K562 (cell line): ENCODE results near the gene STK24. TPM values are rescaled to one million over a fixed set of nuclear protein-coding genes. Genes with fewer than 3 reads are reported as not detected.

Experiments
- ATAC-seq: fragments of 200-7000 bp; cut with Tn5 transposase; 3 replicates; pipeline ENCODE4 v1.9.1; 2020; ENCODE audit warnings: moderate library complexity
- BruUV-seq: library from RNA; stranded (reverse); fragments of 400-500 nt; replicated peaks from 2 replicates; lab custom pipeline; 2021; lab: Mats Ljungman, UMichigan
- CTCF ChIA-PET: fragments of 300-600 bp; formaldehyde crosslinking; extraction: SDS; loops from one replicate; lab custom pipeline; 2021; ENCODE audit warnings: low intra/inter-chr PET ratio; lab: Yijun Ruan, JAX
- POLR2A ChIA-PET: fragments of 300-600, 350-650 bp; sonication (Branson Sonifier 250); formaldehyde crosslinking; extraction: SDS; loops from one replicate; lab custom pipeline; 2021; ENCODE audit warnings: antibody characterized with exemption, inconsistent platforms; lab: Yijun Ruan, JAX
- DNase-seq, 4 experiments: peaks; one replicate each; pipeline versions ENCODE4 v3.0.0 to v3.0.0-alpha.2; 2011 to 2018; ENCODE audit warnings: low spot score in 3 of 4, mixed read lengths in 3 of 4; ENCODE audit errors: extremely low read depth in 1 of 4
- FAIRE-seq: peaks from 2 replicates; lab custom pipeline; 2011; peaks lifted over from hg19 to GRCh38; lab: Jason Lieb, UNC
- H2AFZ ChIP-seq: 2 replicates; pipeline ENCODE4 v1.6.0; 2011; ENCODE audit warnings: low read depth, low read length, control low read depth, inconsistent platforms
- H3K27ac ChIP-seq: fragments of 200-600 bp; 3 replicates; pipeline ENCODE4 v1.8.0; 2011; ENCODE audit warnings: low read depth, mild to moderate bottlenecking, control low read depth, inconsistent platforms, low read length, moderate library complexity, mixed read lengths; ENCODE audit errors: extremely low read depth
- H3K27me3 ChIP-seq, 2 experiments: fragments of 300-600 bp in 1 of 2; 2 replicates in 1 of 2; 3 replicates in 1 of 2; pipeline versions ENCODE4 v1.6.0 to v1.8.0; 2011; ENCODE audit warnings: inconsistent platforms in 2 of 2, low read length in 2 of 2, mild to moderate bottlenecking in 1 of 2, mixed read lengths in 1 of 2, moderate library complexity in 1 of 2; ENCODE audit not compliant: control insufficient read depth in 2 of 2, insufficient read depth in 2 of 2
- H3K36me3 ChIP-seq: fragments of 300-600 bp; 3 replicates; pipeline ENCODE4 v1.8.0; 2011; ENCODE audit warnings: mild to moderate bottlenecking, low read length, inconsistent platforms; ENCODE audit not compliant: control insufficient read depth, insufficient read depth
- H3K4me1 ChIP-seq, 2 experiments: fragments of 200-600 bp in 1 of 2; replicated peaks in 1 of 2; 2 replicates in 1 of 2; 3 replicates in 1 of 2; pipeline versions ENCODE4 v1.5.1 to v1.8.0; 2011; ENCODE audit warnings: inconsistent platforms in 2 of 2, low read length in 2 of 2, mild to moderate bottlenecking in 1 of 2, mixed read lengths in 1 of 2, moderate library complexity in 1 of 2; ENCODE audit not compliant: control insufficient read depth in 2 of 2, insufficient read depth in 2 of 2
- H3K4me2 ChIP-seq: 2 replicates; pipeline ENCODE4 v1.6.1; 2011; ENCODE audit warnings: low read length, control low read depth, inconsistent platforms, mixed read lengths; ENCODE audit not compliant: insufficient read depth
- H3K4me3 ChIP-seq: fragments of 200-600 bp; sonication (generic), shearing (Covaris generic); 2 replicates; pipeline ENCODE4 v1.5.1; 2016; ENCODE audit warnings: control low read depth, inconsistent platforms
- H3K79me2 ChIP-seq: fragments of 200-600 bp; 3 replicates; pipeline ENCODE4 v1.8.0; 2011; ENCODE audit warnings: low read length, inconsistent platforms; ENCODE audit not compliant: control insufficient read depth, insufficient read depth
- H3K9ac ChIP-seq, 2 experiments: 2 replicates each; pipeline versions ENCODE4 v1.6.0 to v1.6.1; 2011; ENCODE audit warnings: low read depth in 2 of 2, low read length in 2 of 2, control low read depth in 1 of 2, inconsistent platforms in 1 of 2, mild to moderate bottlenecking in 1 of 2, mixed read lengths in 1 of 2; ENCODE audit not compliant: insufficient read depth in 1 of 2
- H3K9me1 ChIP-seq: one replicate; pipeline ENCODE4 v1.6.0; 2011; ENCODE audit warnings: inconsistent platforms, mild to moderate bottlenecking, low read length, moderate library complexity; ENCODE audit not compliant: control insufficient read depth, insufficient read depth
- H3K9me3 ChIP-seq: replicated peaks from 2 replicates; pipeline ENCODE4 v1.5.1; 2011; ENCODE audit warnings: low read depth, low read length, inconsistent platforms; ENCODE audit not compliant: control insufficient read depth, insufficient read depth
- H4K20me1 ChIP-seq: replicated peaks from 2 replicates; pipeline ENCODE4 v1.6.1; 2011; ENCODE audit warnings: low read length, inconsistent platforms, mixed read lengths; ENCODE audit not compliant: control insufficient read depth, insufficient read depth
- CEBPZ ChIP-seq: fragments of 150-350 bp; IDR thresholded peaks from 2 replicates; pipeline ENCODE4 v1.6.1; 2014; ENCODE audit warnings: low read depth, mild to moderate bottlenecking, low read length, borderline replicate concordance
- ETV1 ChIP-seq: fragments of 450-650 bp; conservative IDR thresholded peaks from 2 replicates; pipeline ENCODE4 v1.6.1; 2016; ENCODE audit warnings: missing genetic modification characterization, control low read depth, low read depth, missing compliant biosample characterization
- KLF16 ChIP-seq: IDR thresholded peaks from 2 replicates; pipeline ENCODE4 v1.6.1; 2016; ENCODE audit warnings: antibody characterized with exemption
- MEIS2 ChIP-seq: fragments of 450-650 bp; IDR thresholded peaks from 2 replicates; pipeline ENCODE4 v1.6.1; 2014; ENCODE audit warnings: mild to moderate bottlenecking; ENCODE audit not compliant: partially characterized antibody
- SRF ChIP-seq, 2 experiments: fragments of 250-450, 450-650 bp in 1 of 2; sonication (Bioruptor Pico) in 1 of 2; sonication (generic) in 1 of 2; formaldehyde crosslinking; IDR thresholded peaks; 2 replicates each; pipeline versions ENCODE4 v1.5.0 to v1.5.1; 2020 to 2022; ENCODE audit warnings: mild to moderate bottlenecking in 1 of 2, missing genetic modification reagents in 1 of 2
- ZNF3 ChIP-seq: fragments of 250-450 bp; sonication (Bioruptor Pico); IDR thresholded peaks from 2 replicates; pipeline ENCODE4 v1.5.0; 2021; ENCODE audit warnings: mild to moderate bottlenecking, moderate library complexity
- WGBS: fragments of 100-300 bp; shearing (Covaris generic); methylation state at CpG from one replicate; pipeline ENCODE4 v1.1.6; 2016; ENCODE audit warnings: low coverage, mixed read lengths; ENCODE audit not compliant: insufficient coverage; ENCODE audit errors: missing lambda C conversion rate; 5-methylcytosine and 5-hydroxymethylcytosine counted together
- in situ Hi-C: fragments of 300-500 bp; cut with MboI; formaldehyde crosslinking; loops from 4 replicates; pipeline ENCODE4 v1.15.0; 2018; ENCODE audit warnings: inconsistent platforms, mixed read lengths
- intact Hi-C: fragments of 100-400 bp; cut with micrococcal nuclease; formaldehyde crosslinking; loops from 2 replicates; pipeline ENCODE4 v1.14.2; 2022
- polyA plus RNA-seq, 8 experiments: library from polyadenylated mRNA; depleted of rRNA in 4 of 8; stranded (reverse) in 5 of 8; unstranded in 3 of 8; fragments of >200 nt; fragmentation: Nextera tagmentation in 2 of 8; fragmentation: Illumina TruSeq in 1 of 8; extraction: Ambion mirVana in 2 of 8; extraction: Trizol in 1 of 8; gene quantifications; 2 replicates each; pipeline versions ENCODE4 v1.2.1 to v1.2.3, GENCODE V29; 2011 to 2014; ENCODE audit warnings: inconsistent platforms in 1 of 8, missing spikeins in 1 of 8
- total RNA-seq, 7 experiments: library from RNA; depleted of rRNA in 6 of 7; stranded (reverse); fragments of >200 nt in 6 of 7; fragmentation: Illumina TruSeq in 2 of 7; extraction: Trizol in 2 of 7; gene quantifications; 2 replicates each; pipeline versions ENCODE4 v1.2.1 to v1.2.3, GENCODE V29; 2011 to 2021; ENCODE audit warnings: low replicate concordance in 1 of 7

Gene STK24
- total and polyA plus RNA-seq, 9 of the 15 experiments (the other 6 are each of a cell fraction or from before 2014, with no cell fraction given), result 3.8 to 78.4 (median 28.2) TPM

GRCh38 chr13:98456413-98456845 is 120.5 kb downstream of the STK24 start:
- H4K20me1 ChIP-seq, result no peaks in the 10 kb centered on the region
- POLR2A ChIA-PET, result no interaction called here
- no peak overlapping the region for H2AFZ ChIP-seq
- H3K9me1 ChIP-seq, result no peaks in the 10 kb centered on the region
- no peak overlapping the region for H3K4me2 ChIP-seq
- DNase-seq (no peak), ATAC-seq (no peak), FAIRE-seq (no peak)
- WGBS, result 80% methylated on average over 5 of the region's 6 CpGs
- no peak for TF ChIP-seq SRF (CRISPR knock-in tag; IDR thresholded peaks at IDR 0.05)
- no peak for TF ChIP-seq KLF16
- no peak for TF ChIP-seq ETV1 (tag)
- no peak for TF ChIP-seq ZNF3 (CRISPR knock-in tag)
- no peak for TF ChIP-seq CEBPZ
- TF ChIP-seq MEIS2, result no peak
- BruUV-seq, result no TSS peak
- in situ Hi-C loops, result no loop called here
- no peak overlapping the region for H3K27ac ChIP-seq
- intact Hi-C loops, result no loop called here
- CTCF ChIA-PET, result no interaction called here
- no peak overlapping the region for H3K9ac ChIP-seq
- no peak overlapping the region for H3K4me3 ChIP-seq
- H3K9me3 ChIP-seq, result no peaks in the 10 kb centered on the region
- no peaks in the 10 kb centered on the region for H3K79me2 ChIP-seq
- no peaks in the 10 kb centered on the region for H3K4me1 ChIP-seq
- peaks cover 44% of the 10 kb centered on the region; the same call in 2 of the 3 replicates for H3K36me3 ChIP-seq
- H3K27me3 ChIP-seq, result no peaks in the 10 kb centered on the region
